ENCODE data around the gene TRAPPC12.

DNA sequence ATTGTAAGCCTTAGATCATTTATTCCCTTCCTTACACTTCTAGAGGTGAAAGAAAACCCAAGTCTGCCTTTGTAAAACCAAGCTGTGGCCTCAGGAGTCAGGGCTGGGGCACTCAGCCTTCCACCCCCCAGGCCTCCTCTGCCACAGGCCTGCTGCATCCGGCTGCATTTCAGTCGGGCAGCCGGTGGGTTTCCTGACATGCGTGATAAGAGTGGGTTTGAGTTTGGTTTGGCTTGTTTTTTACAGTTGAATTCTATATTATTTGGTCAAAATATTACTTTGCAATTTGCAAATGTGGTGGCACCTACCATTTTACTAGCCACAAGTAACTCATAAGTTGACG, 97.5 kb downstream of the TRAPPC12 start:
- no peak for TF ChIP-seq POLR2A (IDR thresholded peaks at IDR 0.05)
- TF ChIP-seq, protein P1, sequence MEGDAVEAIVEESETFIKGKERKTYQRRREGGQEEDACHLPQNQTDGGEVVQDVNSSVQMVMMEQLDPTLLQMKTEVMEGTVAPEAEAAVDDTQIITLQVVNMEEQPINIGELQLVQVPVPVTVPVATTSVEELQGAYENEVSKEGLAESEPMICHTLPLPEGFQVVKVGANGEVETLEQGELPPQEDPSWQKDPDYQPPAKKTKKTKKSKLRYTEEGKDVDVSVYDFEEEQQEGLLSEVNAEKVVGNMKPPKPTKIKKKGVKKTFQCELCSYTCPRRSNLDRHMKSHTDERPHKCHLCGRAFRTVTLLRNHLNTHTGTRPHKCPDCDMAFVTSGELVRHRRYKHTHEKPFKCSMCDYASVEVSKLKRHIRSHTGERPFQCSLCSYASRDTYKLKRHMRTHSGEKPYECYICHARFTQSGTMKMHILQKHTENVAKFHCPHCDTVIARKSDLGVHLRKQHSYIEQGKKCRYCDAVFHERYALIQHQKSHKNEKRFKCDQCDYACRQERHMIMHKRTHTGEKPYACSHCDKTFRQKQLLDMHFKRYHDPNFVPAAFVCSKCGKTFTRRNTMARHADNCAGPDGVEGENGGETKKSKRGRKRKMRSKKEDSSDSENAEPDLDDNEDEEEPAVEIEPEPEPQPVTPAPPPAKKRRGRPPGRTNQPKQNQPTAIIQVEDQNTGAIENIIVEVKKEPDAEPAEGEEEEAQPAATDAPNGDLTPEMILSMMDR (IDR thresholded peaks at IDR 0.05): no peak

Data from esophagus squamous epithelium (tissue), 4 donors.